ENCODE results near the gene ELMO1.

DNA sequence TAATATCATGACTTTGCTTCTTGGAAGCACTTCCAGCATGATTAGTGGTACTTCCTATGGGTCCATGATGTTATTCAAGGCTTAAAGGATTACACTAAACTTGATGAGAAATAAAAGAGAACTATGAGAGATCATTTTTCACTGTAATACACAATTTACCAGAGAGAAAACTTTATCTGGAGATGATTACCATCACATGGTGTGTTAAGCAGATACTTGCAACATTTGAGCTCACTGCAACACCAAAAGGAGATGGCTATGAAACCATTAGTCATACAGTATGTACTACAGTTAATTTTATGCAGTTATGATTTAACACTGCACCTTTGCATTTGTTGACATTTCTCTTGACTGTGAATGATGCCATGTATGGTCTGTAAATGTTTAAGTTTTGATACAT lies 413.0 kb downstream of the ELMO1 start:
- TF ChIP-seq, protein P1, sequence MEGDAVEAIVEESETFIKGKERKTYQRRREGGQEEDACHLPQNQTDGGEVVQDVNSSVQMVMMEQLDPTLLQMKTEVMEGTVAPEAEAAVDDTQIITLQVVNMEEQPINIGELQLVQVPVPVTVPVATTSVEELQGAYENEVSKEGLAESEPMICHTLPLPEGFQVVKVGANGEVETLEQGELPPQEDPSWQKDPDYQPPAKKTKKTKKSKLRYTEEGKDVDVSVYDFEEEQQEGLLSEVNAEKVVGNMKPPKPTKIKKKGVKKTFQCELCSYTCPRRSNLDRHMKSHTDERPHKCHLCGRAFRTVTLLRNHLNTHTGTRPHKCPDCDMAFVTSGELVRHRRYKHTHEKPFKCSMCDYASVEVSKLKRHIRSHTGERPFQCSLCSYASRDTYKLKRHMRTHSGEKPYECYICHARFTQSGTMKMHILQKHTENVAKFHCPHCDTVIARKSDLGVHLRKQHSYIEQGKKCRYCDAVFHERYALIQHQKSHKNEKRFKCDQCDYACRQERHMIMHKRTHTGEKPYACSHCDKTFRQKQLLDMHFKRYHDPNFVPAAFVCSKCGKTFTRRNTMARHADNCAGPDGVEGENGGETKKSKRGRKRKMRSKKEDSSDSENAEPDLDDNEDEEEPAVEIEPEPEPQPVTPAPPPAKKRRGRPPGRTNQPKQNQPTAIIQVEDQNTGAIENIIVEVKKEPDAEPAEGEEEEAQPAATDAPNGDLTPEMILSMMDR (IDR thresholded peaks at IDR 0.05; ENCODE audit: low read depth, low read length), result no peak
- TF ChIP-seq POLR2A (IDR thresholded peaks at IDR 0.05; ENCODE audit: extremely low read depth, insufficient read length) (no peak), MYC (IDR thresholded peaks at IDR 0.05; ENCODE audit: low read depth, low read length) (no peak)
- TF ChIP-seq, protein P2, sequence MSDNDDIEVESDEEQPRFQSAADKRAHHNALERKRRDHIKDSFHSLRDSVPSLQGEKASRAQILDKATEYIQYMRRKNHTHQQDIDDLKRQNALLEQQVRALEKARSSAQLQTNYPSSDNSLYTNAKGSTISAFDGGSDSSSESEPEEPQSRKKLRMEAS (IDR thresholded peaks at IDR 0.05; ENCODE audit: low read depth, low read length), result no peak

Measured in NB4 (cell line).